OCI-LY7 (cell line): ENCODE results near the gene ELL2. TPM values are rescaled to one million over a fixed set of nuclear protein-coding genes. Genes with fewer than 3 reads are reported as not detected.

Experiments used
- BruUV-seq: library from RNA; stranded (reverse); fragments of 400-500 nt; replicated peaks from 2 replicates; lab custom pipeline; 2021; lab: Mats Ljungman, UMichigan
- CTCF ChIA-PET: fragments of 300-600 bp; sonication (Branson Sonifier 250); formaldehyde crosslinking; loops from one replicate; lab custom pipeline; 2022; ENCODE audit warnings: antibody characterized with exemption; ENCODE audit not compliant: unreplicated experiment; lab: Charles Lee
- POLR2A ChIA-PET: fragments of 300-600 bp; sonication (Branson Sonifier 250); formaldehyde crosslinking; loops from one replicate; lab custom pipeline; 2022; ENCODE audit warnings: antibody characterized with exemption; lab: Charles Lee
- DNase-seq: peaks from one replicate; pipeline ENCODE4 v3.0.0-alpha.2; 2015; ENCODE audit warnings: low spot score
- H2AFZ ChIP-seq: fragments of 200-600 bp; sonication (generic), shearing (Covaris generic); 2 replicates; pipeline ENCODE4 v1.6.1; 2014; ENCODE audit warnings: mild to moderate bottlenecking, antibody characterized with exemption, low read length, moderate library complexity
- H3K27ac ChIP-seq: fragments of 200-600 bp; sonication (generic); 2 replicates; pipeline ENCODE4 v1.5.1; 2014; ENCODE audit warnings: mixed run types, low read depth, mild to moderate bottlenecking, moderate library complexity, low read length, inconsistent platforms; ENCODE audit not compliant: poor library complexity, severe bottlenecking
- H3K36me3 ChIP-seq: fragments of 200-600 bp; sonication (generic); 2 replicates; pipeline ENCODE4 v1.6.1; 2014; ENCODE audit warnings: mild to moderate bottlenecking, antibody characterized with exemption, low read length, moderate library complexity, mixed read lengths; ENCODE audit not compliant: insufficient read depth
- H3K4me1 ChIP-seq: fragments of 200-600 bp; sonication (generic); 2 replicates; pipeline ENCODE4 v1.5.1; 2014; ENCODE audit warnings: mild to moderate bottlenecking, low read length; ENCODE audit not compliant: insufficient read depth, poor library complexity, severe bottlenecking
- H3K4me2 ChIP-seq: fragments of 200-600 bp; sonication (generic); 2 replicates; pipeline ENCODE4 v1.6.1; 2014; ENCODE audit warnings: mild to moderate bottlenecking, low read length
- H3K4me3 ChIP-seq: fragments of 200-600 bp; sonication (generic); 2 replicates; pipeline ENCODE4 v1.5.1; 2014; ENCODE audit warnings: mild to moderate bottlenecking, low read depth, low read length; ENCODE audit not compliant: poor library complexity, severe bottlenecking
- H3K79me2 ChIP-seq: fragments of 200-600 bp; sonication (generic); 2 replicates; pipeline ENCODE4 v1.6.1; 2016; ENCODE audit warnings: low read depth, mild to moderate bottlenecking, low read length, moderate library complexity, mixed read lengths; ENCODE audit not compliant: insufficient read depth
- H3K9me2 ChIP-seq: fragments of 200-600 bp; sonication (generic); 2 replicates; pipeline ENCODE4 v1.6.1; 2016; ENCODE audit warnings: mild to moderate bottlenecking, low read length, mixed read lengths; ENCODE audit not compliant: insufficient read depth
- H3K9me3 ChIP-seq: fragments of 200-600 bp; sonication (generic); 2 replicates; pipeline ENCODE4 v1.6.1; 2014; ENCODE audit warnings: mild to moderate bottlenecking, mixed run types, low read length, mixed read lengths
- H4K20me1 ChIP-seq: fragments of 200-600 bp; sonication (generic); 2 replicates; pipeline ENCODE4 v1.6.1; 2014; ENCODE audit warnings: mild to moderate bottlenecking, antibody characterized with exemption, low read length, moderate library complexity, mixed read lengths; ENCODE audit not compliant: insufficient read depth
- EZH2phosphoT487 ChIP-seq: fragments of 200-600 bp; sonication (generic); IDR thresholded peaks from 2 replicates; pipeline ENCODE4 v1.6.1; 2018; ENCODE audit warnings: low read depth, borderline replicate concordance, mild to moderate bottlenecking, mixed run types, antibody characterized with exemption, low read length, moderate library complexity, mixed read lengths
- intact Hi-C: fragments of 100-400 bp; cut with micrococcal nuclease; formaldehyde crosslinking; loops from one replicate; pipeline ENCODE4 v1.10.0; 2022; ENCODE audit not compliant: unreplicated experiment
- total RNA-seq, 2 experiments: library from RNA; depleted of rRNA in 1 of 2; stranded (reverse); fragments of >200 nt in 1 of 2; shearing (Covaris generic) in 1 of 2; gene quantifications; 2 replicates each; pipeline ENCODE4 v1.2.3, GENCODE V29; 2014 to 2022
- TF ChIP-seq, protein P1 (sequence below): fragments of 200-600 bp; sonication (generic); conservative IDR thresholded peaks from 2 replicates; pipeline ENCODE4 v1.5.1; 2014; ENCODE audit warnings: mild to moderate bottlenecking, antibody characterized with exemption, low read length, moderate library complexity, mixed read lengths

The ELL2 gene
- total RNA-seq, 2 experiments from 2014 or later = 0.98 to 4.7 TPM

DNA sequence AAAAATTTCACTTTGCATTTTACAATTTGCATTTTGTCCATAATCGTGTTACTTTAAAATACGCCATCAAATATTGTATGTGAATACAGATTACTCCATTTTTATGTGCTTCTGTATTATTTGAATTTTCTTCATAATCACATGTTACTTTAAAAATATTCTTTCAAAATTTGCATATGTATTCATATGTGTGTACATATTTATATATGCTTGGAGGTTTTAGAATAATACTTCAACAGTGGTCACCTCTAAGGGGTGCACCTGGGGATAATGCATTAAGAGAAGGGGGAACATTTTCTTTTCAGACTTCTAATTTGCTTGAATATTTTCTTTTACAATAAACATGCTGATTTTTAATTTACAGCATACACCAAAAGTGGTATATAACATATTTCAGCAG lies 21.9 kb upstream of the ELL2 start:
- CTCF ChIA-PET = no interaction called here

DNA sequence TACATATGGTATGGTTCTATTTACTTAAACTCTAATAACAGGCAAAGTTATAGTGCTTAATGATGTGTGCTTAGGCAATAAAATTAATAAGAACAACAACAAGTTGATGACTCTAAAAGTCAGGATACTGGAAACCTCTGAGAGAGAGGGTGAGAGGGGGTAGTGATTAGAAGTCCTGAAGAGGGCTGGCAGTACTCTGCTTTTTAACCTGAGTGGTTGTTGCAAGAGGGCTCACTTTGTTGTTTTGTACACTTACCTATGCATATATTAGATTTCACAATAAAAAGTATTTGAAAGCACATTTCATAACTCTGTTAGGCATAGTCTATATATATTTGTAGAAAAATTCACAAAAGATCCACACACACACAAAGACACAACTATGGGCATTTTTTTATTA lies 21.4 kb upstream of the ELL2 start:
- Histone ChIP-seq H2AFZ (no peak overlapping the region), H3K9me2 (no peaks in the 10 kb centered on the region), H4K20me1 (no peaks in the 10 kb centered on the region), H3K4me3 (no peak overlapping the region), H3K79me2 (no peaks in the 10 kb centered on the region), H3K36me3 (no peaks in the 10 kb centered on the region), H3K4me1 (no peaks in the 10 kb centered on the region), H3K9me3 (no peaks in the 10 kb centered on the region), H3K27ac (no peak overlapping the region), H3K4me2 (no peak overlapping the region)
- no peak for DNase-seq
- BruUV-seq = no TSS peak
- intact Hi-C loops = no loop called here
- POLR2A ChIA-PET = no interaction called here
- TF ChIP-seq, protein P1, sequence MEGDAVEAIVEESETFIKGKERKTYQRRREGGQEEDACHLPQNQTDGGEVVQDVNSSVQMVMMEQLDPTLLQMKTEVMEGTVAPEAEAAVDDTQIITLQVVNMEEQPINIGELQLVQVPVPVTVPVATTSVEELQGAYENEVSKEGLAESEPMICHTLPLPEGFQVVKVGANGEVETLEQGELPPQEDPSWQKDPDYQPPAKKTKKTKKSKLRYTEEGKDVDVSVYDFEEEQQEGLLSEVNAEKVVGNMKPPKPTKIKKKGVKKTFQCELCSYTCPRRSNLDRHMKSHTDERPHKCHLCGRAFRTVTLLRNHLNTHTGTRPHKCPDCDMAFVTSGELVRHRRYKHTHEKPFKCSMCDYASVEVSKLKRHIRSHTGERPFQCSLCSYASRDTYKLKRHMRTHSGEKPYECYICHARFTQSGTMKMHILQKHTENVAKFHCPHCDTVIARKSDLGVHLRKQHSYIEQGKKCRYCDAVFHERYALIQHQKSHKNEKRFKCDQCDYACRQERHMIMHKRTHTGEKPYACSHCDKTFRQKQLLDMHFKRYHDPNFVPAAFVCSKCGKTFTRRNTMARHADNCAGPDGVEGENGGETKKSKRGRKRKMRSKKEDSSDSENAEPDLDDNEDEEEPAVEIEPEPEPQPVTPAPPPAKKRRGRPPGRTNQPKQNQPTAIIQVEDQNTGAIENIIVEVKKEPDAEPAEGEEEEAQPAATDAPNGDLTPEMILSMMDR = no peak
- TF ChIP-seq EZH2phosphoT487 = no peak
- CTCF ChIA-PET = no interaction called here

More for the DNA sequence above, 21.9 kb upstream of the ELL2 start:
- no peak for DNase-seq
- TF ChIP-seq, protein P1 = no peak
- TF ChIP-seq EZH2phosphoT487 = no peak
- Histone ChIP-seq H4K20me1 (no peaks in the 10 kb centered on the region), H3K9me3 (no peaks in the 10 kb centered on the region), H3K79me2 (no peaks in the 10 kb centered on the region), H3K4me2 (no peak overlapping the region), H3K27ac (no peak overlapping the region), H3K9me2 (no peaks in the 10 kb centered on the region), H3K4me3 (no peak overlapping the region), H2AFZ (no peak overlapping the region), H3K4me1 (no peaks in the 10 kb centered on the region), H3K36me3 (no peaks in the 10 kb centered on the region)
- BruUV-seq = no TSS peak
- POLR2A ChIA-PET = no interaction called here
- intact Hi-C loops = no loop called here

DNA sequence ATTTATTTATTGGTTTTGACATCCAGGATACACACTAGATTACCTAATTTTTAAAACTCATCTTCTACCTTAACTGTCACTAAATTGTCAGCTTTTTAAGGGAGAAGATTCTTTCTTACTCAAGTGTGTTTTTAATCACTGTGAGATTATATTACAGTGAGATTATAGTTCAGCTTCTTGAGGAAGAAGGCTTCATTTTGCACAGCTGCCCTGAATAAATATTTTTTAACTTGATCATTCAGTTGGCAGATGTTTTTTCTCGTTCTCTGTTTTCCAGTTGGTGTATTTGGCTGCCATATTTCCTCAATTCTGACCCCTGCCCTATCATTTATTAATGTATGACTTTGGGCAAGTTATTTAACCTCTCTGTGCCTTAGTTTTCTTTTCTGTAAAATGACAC lies 15.0 kb upstream of the ELL2 start:
- H3K4me2 ChIP-seq = no peak overlapping the region
- no peaks in the 10 kb centered on the region for H3K4me1 ChIP-seq
- intact Hi-C loops = no loop called here
- no peak overlapping the region for H2AFZ ChIP-seq
- ChIA-PET CTCF (no interaction called here), POLR2A (interaction anchor here (0.9 kb wide), 1 partner anchor 8 kb away, joined by 3 read pairs; no protein-coding TSS in a partner anchor)
- H3K79me2 ChIP-seq = no peaks in the 10 kb centered on the region
- BruUV-seq = no TSS peak
- no peak for DNase-seq
- H3K36me3 ChIP-seq = no peaks in the 10 kb centered on the region
- no peaks in the 10 kb centered on the region for H3K9me3 ChIP-seq
- H4K20me1 ChIP-seq = no peaks in the 10 kb centered on the region
- H3K4me3 ChIP-seq = no peak overlapping the region
- no peaks in the 10 kb centered on the region for H3K9me2 ChIP-seq
- no peak for TF ChIP-seq EZH2phosphoT487
- TF ChIP-seq, protein P1 = no peak
- no peak overlapping the region for H3K27ac ChIP-seq
